Stimulated activated CD8-positive, alpha-beta memory T cell treated with anti-CD3 and anti-CD28 coated beads, Interleukin-12 subunit alpha, Interleukin-12 subunit beta, amount 100 ng/mL, for 24 hours (primary cell): ENCODE measurements around the gene PCDHA4.
"Not testable (repeated sequence)": the region's sequence is repeated elsewhere in the genome, so short reads cannot be mapped to it uniquely, and the experiment has no call there.

Experiments used
- DNase-seq: peaks from one replicate; pipeline ENCODE4 v3.0.0-alpha.2; 2020; ENCODE audit errors: extremely low read depth

The PCDHA4 gene

DNA sequence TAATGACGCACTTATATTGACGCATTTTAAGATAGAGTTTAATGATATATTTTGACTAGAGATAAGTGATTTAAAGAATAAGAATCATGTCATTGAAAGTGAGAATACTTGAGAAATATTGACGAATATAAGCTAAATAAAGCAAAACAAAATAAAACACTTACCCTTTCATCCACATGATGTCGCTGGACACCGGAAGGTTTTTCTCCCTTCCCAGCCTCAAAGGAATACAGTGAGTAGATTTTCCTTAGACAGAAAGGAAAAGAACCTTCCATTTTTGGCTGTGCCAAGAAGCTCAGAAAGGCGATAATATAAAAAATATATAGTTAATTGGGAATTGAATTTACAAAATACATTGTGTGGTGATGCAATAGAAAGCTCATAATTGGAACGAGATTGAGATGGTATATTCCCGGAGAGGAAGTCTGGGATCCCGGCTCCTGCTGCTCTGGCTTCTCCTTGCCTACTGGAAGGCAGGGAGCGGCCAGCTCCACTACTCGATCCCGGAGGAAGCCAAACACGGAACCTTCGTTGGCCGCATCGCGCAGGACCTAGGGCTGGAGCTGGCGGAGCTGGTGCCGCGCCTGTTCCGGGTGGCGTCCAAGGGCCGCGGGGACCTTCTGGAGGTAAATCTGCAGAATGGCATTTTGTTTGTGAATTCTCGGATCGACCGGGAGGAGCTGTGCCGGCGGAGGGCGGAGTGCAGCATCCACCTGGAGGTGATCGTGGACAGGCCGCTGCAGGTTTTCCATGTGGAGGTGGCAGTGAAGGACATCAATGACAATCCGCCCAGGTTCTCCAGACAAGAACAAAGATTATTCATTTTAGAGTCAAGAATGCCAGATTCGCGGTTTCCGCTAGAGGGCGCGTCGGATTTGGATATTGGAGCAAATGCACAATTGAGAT lies 14.8 kb downstream of the PCDHA4 start, which contains the start of gene PCDHA5:
TSS of gene PCDHA5 (plus strand) at position 239 of the 906 bp plus-strand sequence.
- no peak for DNase-seq

DNA sequence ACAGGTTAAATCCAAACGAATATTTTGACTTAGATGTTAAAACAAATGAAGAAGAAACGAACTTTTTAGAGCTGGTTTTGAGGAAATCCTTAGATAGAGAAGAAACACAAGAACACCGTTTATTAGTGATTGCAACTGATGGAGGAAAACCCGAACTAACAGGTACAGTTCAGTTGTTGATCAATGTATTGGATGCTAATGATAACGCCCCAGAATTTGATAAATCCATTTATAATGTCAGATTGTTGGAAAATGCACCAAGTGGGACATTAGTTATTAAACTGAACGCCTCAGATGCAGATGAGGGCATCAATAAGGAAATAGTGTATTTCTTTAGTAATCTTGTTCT lies 15.4 kb downstream of the PCDHA4 start:
- no peak for DNase-seq

GRCh38 chr5:140822969-140823368 lies 16.1 kb downstream of the PCDHA4 start:
- not testable (repeated sequence) for DNase-seq

- no peak for DNase-seq
Observed at GRCh38 chr5:140823475-140823874, 16.6 kb downstream of the PCDHA4 start.

DNA sequence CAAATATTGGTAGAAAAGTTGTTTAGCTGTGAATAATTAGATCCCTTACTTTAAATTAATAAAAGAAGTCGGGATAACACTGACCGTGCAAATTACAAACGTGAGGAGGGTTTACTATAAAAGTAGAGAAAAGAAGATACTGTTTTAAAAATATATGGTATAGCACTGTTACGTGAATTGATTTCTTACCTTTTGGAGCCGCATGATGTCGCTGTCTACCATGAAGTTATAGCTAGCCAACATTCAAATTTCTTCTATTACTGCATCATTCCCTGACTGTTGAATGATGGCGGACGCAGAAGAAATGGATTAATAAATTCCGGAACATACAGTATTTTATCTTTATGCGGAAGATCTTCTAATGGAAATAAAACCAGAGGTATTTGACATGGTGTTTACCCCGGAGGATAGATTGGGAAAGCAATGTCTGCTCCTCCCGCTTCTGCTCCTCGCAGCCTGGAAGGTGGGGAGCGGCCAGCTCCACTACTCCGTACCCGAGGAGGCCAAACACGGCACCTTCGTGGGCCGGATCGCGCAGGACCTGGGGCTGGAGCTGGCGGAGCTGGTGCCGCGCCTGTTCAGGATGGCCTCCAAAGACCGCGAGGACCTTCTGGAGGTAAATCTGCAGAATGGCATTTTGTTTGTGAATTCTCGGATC lies 21.0 kb downstream of the PCDHA4 start, which contains the start of gene PCDHA6:
TSS of gene PCDHA6 (plus strand) at position 257 of the 658 bp plus-strand sequence. CDS start at position 389, 132 bp downstream.
- DNase-seq: no peak

- DNase-seq: no peak
Observed at GRCh38 chr5:140828362-140828737, 21.5 kb downstream of the PCDHA4 start.

DNA sequence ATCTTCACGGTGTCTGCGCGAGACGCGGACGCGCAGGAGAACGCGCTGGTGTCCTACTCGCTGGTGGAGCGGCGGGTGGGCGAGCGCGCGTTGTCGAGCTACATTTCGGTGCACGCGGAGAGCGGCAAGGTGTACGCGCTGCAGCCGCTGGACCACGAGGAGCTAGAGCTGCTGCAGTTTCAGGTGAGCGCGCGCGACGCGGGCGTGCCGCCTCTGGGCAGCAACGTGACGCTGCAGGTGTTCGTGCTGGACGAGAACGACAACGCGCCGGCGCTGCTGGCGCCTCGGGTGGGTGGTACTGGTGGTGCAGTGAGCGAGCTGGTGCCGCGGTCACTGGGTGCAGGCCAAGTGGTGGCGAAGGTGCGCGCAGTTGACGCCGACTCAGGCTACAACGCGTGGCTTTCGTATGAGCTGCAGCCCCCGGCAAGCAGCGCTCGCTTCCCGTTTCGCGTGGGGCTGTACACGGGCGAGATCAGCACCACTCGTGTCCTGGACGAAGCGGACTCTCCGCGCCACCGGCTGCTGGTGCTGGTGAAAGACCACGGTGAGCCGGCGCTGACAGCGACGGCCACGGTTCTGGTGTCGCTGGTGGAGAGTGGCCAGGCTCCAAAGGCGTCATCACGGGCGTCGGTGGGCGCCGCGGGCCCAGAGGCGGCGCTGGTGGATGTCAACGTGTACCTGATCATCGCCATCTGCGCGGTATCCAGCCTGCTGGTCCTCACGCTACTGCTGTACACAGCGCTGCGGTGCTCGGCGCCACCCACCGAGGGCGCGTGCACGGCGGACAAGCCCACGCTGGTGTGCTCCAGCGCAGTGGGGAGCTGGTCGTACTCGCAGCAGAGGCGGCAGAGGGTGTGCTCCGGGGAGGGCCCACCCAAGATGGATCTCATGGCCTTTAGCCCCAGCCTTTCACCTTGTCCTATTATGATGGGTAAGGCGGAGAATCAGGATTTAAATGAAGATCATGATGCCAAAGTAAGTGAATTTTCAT lies 22.9 kb downstream of the PCDHA4 start:
- not testable (repeated sequence) for DNase-seq

DNA sequence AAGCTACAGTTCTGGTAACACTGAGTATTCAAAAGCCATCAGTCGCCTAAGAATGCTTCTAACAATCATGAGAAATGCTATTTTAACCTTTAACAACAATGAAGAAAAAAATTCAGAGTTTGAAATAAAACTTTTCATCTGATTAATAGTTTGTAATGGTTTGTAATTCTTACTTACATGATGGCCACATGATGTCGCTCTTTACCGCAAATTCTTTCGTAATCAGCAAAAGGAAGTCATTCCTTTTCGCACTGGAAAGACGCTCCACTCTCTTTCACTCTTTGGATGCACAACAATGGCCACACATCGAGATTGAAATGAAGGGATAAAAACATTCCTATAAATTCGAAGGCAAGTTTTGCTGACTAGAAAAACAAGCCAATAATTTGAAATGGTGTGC lies 27.1 kb downstream of the PCDHA4 start, which contains the start of gene PCDHA7:
TSS of gene PCDHA7 (plus strand) at position 277 of the 400 bp plus-strand sequence. CDS start at position 392, 115 bp downstream.
- DNase-seq: no peak

DNA sequence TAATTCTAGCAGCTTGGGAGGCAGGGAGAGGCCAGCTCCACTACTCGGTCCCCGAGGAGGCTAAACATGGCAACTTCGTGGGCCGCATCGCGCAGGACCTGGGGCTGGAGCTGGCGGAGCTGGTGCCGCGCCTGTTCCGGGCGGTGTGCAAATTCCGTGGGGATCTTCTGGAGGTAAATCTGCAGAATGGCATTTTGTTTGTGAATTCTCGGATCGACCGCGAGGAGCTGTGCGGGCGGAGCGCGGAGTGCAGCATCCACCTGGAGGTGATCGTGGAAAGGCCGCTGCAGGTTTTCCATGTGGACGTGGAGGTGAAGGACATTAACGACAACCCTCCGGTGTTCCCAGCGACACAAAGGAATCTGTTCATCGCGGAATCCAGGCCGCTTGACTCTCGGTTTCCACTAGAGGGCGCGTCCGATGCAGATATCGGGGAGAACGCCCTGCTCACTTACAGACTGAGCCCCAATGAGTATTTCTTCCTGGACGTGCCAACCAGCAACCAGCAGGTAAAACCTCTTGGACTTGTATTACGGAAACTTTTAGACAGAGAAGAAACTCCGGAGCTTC lies 27.7 kb downstream of the PCDHA4 start:
- not testable (repeated sequence) for DNase-seq

DNA sequence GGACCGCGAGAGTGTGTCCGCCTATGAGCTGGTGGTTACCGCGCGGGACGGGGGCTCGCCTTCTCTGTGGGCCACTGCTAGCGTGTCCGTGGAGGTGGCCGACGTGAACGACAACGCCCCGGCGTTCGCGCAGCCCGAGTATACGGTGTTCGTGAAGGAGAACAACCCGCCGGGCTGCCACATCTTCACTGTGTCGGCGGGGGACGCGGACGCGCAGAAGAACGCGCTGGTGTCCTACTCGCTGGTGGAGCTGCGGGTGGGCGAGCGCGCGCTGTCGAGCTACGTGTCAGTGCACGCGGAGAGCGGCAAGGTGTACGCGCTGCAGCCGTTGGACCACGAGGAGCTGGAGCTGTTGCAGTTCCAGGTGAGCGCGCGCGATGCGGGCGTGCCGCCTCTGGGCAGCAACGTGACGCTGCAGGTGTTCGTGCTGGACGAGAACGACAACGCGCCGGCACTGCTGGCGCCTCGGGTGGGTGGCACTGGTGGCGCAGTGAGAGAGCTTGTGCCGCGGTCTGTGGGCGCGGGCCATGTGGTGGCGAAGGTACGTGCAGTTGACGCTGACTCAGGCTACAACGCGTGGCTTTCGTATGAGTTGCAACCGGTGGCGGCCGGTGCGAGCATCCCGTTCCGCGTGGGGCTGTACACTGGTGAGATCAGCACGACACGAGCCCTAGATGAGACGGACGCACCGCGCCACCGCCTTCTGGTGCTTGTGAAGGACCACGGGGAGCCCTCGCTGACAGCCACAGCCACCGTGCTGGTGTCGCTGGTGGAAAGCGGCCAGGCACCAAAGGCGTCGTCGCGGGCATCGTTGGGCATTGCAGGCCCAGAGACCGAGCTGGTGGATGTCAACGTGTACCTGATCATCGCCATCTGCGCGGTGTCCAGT lies 29.0 kb downstream of the PCDHA4 start:
- no peak for DNase-seq

DNA sequence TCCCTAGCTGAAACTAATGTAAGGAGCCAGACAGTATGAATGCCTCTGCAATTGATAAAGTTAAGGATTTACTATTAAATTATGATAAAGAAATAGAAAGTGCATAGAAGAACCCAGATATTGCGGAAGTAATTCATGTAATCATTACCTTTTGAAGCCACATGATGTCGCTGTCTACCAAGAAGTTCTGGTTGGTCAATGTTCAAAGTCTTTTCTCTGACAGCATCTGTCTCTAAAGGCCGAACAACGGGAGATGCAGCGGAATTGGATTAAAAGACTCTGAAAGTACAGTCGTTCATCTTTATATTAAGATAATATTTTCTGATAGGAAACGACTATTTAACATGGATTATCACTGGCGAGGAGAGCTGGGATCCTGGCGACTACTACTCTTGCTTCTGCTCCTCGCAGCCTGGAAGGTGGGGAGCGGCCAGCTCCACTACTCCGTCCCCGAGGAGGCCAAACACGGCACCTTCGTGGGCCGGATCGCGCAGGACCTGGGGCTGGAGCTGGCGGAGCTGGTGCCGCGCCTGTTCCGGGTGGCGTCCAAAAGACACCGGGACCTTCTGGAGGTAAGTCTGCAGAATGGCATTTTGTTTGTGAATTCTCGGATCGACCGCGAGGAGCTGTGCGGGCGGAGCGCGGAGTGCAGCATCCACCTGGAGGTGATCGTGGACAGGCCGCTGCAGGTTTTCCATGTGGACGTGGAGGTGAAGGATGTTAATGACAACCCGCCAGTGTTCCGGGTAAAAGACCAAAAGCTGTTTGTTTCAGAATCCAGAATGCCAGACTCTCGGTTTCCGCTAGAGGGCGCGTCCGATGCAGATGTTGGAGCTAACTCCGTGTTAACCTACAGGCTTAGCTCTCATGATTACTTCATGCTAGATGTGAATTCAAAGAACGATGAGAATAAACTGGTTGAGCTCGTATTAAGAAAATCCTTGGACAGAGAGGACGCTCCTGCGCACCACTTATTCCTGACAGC lies 34.4 kb downstream of the PCDHA4 start, which contains the start of gene PCDHA8:
TSS of gene PCDHA8 (plus strand) at position 210 of the 985 bp plus-strand sequence. CDS start at position 345, 135 bp downstream.
- DNase-seq: no peak

DNA sequence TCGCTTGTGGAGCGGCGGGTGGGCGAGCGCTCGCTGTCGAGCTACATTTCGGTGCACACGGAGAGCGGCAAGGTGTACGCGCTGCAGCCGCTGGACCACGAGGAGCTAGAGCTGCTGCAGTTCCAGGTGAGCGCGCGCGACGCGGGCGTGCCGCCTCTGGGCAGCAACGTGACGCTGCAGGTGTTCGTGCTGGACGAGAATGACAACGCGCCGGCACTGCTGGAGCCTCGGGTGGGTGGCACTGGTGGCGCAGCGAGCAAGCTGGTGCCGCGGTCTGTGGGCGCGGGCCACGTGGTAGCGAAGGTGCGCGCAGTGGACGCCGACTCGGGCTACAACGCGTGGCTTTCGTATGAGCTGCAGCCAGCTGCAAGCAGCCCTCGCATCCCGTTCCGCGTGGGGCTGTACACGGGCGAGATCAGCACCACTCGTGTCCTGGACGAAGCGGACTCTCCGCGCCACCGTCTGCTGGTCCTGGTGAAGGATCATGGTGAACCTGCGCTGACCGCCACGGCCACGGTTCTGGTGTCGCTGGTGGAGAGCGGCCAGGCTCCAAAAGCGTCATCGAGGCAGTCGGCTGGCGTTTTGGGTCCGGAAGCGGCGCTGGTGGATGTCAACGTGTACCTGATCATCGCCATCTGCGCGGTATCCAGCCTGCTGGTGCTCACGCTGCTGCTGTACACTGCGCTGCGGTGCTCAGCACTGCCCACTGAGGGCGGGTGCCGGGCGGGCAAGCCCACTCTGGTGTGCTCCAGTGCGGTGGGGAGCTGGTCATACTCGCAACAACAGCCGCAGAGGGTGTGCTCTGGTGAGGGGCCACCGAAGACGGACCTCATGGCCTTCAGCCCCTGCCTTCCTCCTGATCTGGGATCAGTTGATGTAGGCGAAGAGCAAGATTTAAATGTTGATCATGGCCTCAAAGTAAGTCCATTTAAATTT lies 36.2 kb downstream of the PCDHA4 start:
- no peak for DNase-seq

- not testable (repeated sequence) for DNase-seq
Observed at GRCh38 chr5:140848139-140849102, 41.6 kb downstream of the PCDHA4 start, which contains the start of gene PCDHA9. TSS of gene PCDHA9 (plus strand) at chr5:140848382. CDS start at chr5:140848496, 114 bp downstream.

- not testable (repeated sequence) for DNase-seq
Observed at GRCh38 chr5:140849831-140850634, 43.2 kb downstream of the PCDHA4 start.
